ENCODE results near the gene SMIM43. TPM values are rescaled to one million over a fixed set of nuclear protein-coding genes. Genes with fewer than 3 reads are reported as not detected.

The SMIM43 gene
- total and polyA plus RNA-seq, 2 of the 8 experiments (the other 6 are each of a cell fraction or from before 2014, with no cell fraction given) = 0.50 to 0.94 TPM

Other genes starting within 250 kb of the SMIM43 start
- gene ANXA5, start 68.2 kb downstream of the SMIM43 start, total RNA-seq (2021; fragmentation: NEBNext Ultra II Directional; extraction: Animal tissue kit (Norgen Biotek cat#: 25700)) = 213 and 221 TPM in 2 replicates
- 116 and 213 TPM in 2 replicates for gene ANXA5, start 68.2 kb downstream of the SMIM43 start, polyA plus RNA-seq (2011; rRNA removed)
- gene EXOSC9, start 36.2 kb upstream of the SMIM43 start, total RNA-seq (2021; fragmentation: NEBNext Ultra II Directional; extraction: Animal tissue kit (Norgen Biotek cat#: 25700)) = 53.4 and 54.9 TPM in 2 replicates
- 16.7 and 33.2 TPM in 2 replicates for gene EXOSC9, start 36.2 kb upstream of the SMIM43 start, polyA plus RNA-seq (2011; rRNA removed)
- gene CCNA2, start 58.7 kb upstream of the SMIM43 start, total RNA-seq (2021; fragmentation: NEBNext Ultra II Directional; extraction: Animal tissue kit (Norgen Biotek cat#: 25700)) = 95.1 and 98.6 TPM in 2 replicates
- gene CCNA2, start 58.7 kb upstream of the SMIM43 start, polyA plus RNA-seq (2011; rRNA removed) = 39.0 and 42.1 TPM in 2 replicates
- gene BBS7, start 105.3 kb upstream of the SMIM43 start, total RNA-seq (2021; fragmentation: NEBNext Ultra II Directional; extraction: Animal tissue kit (Norgen Biotek cat#: 25700)) = 20.5 and 21.5 TPM in 2 replicates
- 16.6 and 19.2 TPM in 2 replicates for gene BBS7, start 105.3 kb upstream of the SMIM43 start, polyA plus RNA-seq (2011; rRNA removed)
- gene TRPC3, start 186.9 kb upstream of the SMIM43 start, total RNA-seq (2021; fragmentation: NEBNext Ultra II Directional; extraction: Animal tissue kit (Norgen Biotek cat#: 25700)) = 0.37 and 0.57 TPM in 2 replicates
- 0.41 and 0.49 TPM in 2 replicates for gene TRPC3, start 186.9 kb upstream of the SMIM43 start, polyA plus RNA-seq (2011; rRNA removed)

Data from H1 (cell line).